Left renal pelvis (tissue), 4 donors: ENCODE data around the gene SCTR. TPM values are rescaled to one million over a fixed set of nuclear protein-coding genes. Genes with fewer than 3 reads are reported as not detected.
A peak's percentile ranks its signal among the peaks of the same experiment; 100 is the strongest.

Experiments used
- DNase-seq, 4 donors: peaks; one replicate each; pipeline ENCODE4 v3.0.0-alpha.2; 2013; ENCODE audit warnings: low read depth in 4 of 4, low spot score in 3 of 4
- polyA plus RNA-seq, 4 donors: library from polyadenylated mRNA; unstranded; fragments of 120-200 nt; gene quantifications; one replicate each; pipeline ENCODE4 v1.2.1, GENCODE V29; 2013; ENCODE audit not compliant: insufficient read length in 4 of 4

SCTR gene
- 10 to 100 TPM in 1 of 4 donors, 1 to 10 TPM in 2, under 1 TPM in 1; 0.37 to 17.6 (median 7.7) TPM for polyA plus RNA-seq

DNA sequence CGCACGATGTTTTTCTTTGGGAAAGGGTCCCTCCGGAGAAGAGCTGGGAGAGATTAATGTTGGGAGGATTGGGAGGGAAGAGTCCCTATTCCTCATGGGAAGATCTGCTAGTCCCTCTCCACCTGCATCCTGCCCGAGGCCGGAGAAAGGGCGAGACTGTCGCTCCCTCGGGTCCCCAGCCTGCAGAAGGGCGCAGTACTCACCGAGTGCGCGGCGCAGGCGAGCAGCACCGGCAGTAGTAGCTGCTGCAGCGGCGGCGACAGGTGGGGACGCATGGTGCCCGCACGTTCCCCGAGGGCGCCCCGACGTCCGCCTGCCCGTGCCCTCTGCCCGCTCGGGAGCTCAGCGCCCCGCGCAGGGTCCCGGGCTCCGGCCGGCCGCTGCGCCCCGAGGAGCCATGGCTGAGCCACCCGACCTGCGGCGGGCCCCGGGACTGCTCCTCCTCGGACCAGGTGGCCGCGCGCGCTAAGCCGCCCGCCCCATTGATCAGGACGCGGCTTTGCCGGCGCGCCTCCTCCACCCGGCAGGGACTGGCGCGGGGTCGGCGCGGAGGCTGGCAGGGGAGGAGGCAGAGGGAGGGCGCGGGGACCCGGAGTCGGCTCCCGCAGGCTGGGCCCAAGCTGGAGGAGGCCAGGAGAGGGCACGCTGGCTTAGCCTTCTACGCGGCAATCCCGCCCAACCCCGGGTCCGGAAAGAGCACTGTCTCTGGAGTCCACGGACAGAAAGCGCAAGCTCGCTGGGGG lies at the start of gene SCTR:
TSS of gene SCTR (minus strand) at position 532 of the 743 bp plus-strand sequence. CDS start at position 275, 257 bp downstream.
- DNase-seq = no peak

DNA sequence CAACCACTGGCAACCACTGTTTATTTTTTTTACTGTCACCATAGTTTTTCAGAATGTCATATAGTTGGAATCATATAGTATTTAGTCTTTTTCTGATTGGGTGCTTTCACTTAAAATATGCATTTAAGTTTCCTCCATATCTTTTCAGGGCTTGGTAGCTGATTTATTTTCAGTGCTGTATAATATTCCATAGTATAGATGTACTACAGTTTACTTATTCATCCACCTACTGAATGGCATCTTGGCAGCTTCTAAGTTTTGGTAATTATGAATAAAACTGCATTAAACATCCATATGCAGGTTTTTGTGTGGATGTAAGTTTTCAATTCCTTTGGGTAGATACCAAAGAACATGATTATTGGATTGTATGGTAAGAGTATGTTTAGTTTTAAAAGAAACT lies 43.0 kb upstream of the SCTR start:
- DNase-seq = no peak

DNA sequence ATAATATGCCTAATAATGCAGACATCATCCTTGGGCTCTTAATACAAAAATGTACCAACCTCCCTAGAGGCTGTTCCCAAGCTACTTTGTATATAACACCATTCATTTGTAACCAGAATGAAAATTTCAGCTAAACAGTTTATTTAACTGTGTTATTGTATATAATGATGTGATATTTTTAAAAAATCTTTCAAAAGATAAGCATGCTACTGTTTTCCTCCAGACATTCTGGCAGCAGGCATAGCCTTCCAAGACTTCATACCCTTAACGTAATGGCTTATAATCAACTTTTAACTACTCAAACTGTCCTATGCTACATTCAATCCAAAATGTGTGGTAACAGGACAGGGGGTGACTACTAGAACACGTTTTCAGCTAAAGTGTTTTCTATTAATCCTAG lies 41.2 kb upstream of the SCTR start:
- no peak for DNase-seq

DNA sequence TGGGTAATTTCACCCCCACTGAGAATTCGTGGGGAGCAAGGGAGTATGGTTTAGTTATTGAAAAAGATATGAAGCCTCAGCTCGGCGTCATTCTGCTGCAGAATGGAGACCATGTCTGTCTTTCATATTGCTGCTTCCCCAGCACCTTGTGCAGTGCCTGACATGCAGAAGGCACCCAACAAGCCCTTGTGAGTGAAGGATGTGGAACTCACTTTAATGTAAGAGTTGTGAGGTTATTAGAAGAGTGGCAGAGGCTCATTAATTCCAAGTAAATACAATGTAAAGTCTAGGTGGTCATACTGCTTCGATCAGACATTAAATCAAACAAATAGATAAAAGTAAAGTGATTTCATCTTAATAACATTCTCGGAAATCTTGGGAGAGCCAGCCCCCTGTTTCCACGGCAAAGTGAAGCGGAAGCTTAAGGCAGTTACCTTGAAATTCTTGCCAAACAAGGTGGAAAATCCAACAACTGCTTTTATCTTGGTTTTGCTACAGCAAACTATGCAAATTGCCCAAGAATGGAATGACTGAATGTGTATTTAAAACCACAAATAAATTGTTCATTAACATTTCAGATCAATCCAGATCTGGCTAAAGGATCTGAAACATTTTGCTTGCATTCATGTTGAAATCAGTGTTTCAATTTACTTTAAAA lies 29.5 kb upstream of the SCTR start:
- DNase-seq = no peak

DNA sequence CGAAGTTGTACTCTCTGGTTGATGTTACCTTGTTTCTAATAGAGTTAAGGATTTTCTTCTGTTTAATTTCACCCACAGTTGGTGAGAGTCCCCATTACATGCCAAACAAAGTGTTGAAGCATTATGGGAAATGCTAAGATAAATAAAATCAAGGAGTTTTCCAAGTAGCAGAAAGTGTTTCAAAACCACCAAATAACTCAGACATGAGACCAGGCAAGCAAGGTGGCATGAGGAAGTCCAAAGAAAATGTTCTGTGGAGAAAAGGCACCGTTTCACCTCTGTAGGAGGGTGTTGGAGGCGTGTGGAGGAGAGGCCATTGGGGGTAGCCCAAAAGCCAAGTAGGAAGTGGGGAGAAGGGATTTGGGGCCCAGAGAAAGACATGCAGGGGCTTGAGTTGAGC lies 28.6 kb upstream of the SCTR start:
- no peak for DNase-seq

DNA sequence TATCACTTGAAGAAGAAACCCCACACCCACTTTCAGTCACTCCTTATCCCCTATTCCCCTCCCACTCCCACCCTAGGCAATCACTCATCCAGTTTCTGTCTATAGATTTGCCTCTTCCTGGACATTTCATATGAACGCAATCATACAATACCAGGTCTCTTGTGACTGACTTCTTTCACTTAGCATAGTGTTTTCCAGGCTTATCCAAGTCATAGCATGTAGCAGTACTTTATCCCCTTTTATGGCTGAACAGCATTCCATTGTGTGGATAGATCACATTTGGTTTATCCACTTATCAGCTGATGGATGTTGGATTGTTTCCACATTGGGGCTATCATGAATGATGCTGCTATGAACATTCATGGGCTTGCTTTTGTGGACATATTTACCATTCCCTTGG lies 26.6 kb upstream of the SCTR start:
- DNase-seq = no peak

DNA sequence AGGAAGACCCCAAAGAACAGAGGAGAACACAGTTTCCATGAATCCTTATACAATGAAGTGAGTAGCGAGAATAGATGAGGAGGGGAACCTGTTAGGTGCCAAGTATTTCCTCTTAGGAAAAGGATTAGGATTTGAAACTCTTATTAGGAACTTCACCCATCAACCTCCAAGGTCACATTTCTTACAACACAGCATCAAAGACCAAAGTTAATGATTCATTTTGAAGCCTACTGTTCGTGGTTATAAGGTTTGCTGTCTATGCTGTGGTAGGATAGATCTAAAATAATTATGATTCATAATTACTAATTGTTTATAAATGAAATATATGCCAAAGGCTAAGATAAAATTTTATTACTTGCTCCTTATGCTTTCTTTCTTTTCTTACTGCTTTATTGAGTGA lies 26.1 kb upstream of the SCTR start:
- DNase-seq = no peak

DNA sequence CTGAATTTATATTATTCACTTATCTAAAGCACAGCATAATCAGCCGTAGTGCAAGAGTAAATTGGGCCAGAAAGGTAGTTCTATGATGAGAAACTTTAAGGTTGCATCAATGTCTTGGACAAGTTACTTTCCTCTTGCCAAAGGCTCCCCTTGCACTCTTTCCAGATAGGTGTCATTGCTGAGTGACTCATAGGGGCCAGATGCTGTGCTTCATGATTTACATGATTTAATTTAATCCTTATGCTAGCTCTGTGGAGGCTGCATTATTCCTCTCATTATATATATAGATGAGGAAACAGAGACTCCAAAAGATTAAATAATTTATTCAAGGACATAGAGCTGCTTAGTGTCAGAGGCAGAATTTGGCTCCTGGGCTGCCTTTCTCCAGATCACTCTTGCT lies 25.0 kb upstream of the SCTR start:
- DNase-seq = no peak

DNA sequence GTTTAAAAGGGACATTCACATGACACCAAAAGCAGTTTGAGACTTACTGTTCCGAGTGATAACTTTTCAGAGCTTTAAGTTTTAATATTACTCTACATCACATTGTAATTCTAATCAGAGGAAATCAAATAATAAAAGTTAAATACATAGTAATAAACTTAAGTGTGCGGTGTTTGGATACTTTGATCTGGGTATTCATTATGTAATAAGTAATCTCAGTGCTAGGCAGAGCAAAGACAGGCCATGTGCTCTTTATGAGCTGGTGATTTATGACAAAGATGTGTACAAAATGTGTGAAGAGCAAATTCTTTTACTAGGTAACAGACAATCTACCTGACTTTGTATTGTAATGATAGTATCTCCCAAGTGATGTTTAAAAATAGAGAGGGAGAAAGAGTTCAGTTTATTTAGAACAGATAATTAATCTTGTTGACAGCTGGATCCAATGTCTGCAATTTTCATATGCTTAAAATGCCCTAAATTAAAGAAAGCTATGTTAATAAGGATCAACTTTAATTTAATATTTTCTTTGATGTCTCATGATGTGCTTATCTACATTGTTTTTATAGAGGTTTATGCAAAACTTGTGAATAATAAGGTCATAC lies 24.3 kb upstream of the SCTR start:
- DNase-seq = no peak

DNA sequence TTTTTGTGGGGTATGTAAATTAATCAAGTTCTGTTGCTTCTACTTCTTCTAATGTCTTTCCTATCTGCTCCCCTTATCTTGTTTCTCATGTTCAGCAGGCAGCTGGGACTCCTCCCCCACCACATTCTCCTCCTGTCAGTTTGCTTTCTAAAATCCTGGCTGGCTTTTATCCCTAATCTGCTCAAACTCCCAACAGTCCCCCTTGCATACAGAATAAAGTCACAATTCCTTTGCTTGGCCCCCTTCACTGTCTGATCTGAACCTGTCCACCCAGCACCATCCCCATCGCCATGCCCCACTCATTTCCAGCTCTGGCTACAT lies 22.1 kb upstream of the SCTR start:
- no peak for DNase-seq

DNA sequence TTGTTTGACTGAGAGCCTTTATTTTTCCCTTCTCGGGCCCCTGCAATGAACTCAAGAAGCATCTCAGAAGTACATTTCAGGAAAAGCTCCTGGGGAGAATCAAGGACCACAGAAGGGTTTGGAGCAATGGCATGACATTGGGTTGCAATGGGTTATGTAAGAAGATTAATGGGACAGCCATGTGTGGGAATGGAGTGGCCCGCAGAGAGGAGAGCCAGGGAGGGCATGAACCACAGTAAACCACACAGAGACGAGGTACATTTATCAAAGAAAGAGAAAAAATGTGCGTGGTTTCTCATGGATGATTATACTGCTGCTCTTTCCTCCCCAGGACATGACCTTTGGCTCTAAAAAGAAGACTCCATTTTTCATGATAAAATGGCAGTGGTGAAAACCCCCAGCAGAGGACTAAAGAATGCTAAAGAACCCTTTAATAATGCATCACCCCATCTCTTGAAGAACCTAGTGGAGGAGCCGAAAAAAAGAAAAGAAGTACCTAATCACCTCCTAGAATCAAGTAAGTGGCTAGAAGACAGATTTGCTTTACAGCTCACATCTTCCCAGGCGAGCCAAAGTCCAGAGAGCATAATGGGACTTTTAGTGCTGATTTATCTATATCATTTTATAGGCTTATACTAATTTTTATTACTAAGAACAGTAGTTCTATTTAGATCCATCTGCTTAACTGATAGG lies 21.6 kb upstream of the SCTR start:
- DNase-seq = no peak

DNA sequence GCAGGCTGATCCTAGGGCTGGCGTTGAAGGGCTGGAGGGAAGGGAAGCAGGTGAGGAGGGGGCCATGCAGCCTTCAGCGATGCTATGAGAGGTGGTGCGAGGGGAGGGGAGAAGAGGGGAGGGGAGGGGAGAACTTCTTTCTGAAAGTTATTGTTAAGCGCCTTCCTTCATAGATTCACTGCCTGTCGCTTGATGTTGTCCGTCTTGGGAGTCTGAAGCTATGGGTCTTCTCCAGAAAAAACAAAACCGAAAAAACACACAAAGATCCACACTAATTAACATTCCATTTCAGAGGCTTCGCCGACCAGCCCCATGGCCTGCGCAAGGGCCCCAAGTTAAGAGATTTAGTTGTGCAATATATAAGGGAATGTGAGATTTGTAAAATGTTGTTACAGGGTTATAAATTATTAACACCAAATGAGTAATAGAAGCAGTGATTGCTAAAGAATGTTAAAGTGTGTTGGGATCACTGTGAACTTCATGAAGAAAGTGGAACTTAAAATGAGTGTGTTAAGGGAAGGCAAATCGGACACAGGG lies 20.7 kb upstream of the SCTR start:
- no peak for DNase-seq

DNA sequence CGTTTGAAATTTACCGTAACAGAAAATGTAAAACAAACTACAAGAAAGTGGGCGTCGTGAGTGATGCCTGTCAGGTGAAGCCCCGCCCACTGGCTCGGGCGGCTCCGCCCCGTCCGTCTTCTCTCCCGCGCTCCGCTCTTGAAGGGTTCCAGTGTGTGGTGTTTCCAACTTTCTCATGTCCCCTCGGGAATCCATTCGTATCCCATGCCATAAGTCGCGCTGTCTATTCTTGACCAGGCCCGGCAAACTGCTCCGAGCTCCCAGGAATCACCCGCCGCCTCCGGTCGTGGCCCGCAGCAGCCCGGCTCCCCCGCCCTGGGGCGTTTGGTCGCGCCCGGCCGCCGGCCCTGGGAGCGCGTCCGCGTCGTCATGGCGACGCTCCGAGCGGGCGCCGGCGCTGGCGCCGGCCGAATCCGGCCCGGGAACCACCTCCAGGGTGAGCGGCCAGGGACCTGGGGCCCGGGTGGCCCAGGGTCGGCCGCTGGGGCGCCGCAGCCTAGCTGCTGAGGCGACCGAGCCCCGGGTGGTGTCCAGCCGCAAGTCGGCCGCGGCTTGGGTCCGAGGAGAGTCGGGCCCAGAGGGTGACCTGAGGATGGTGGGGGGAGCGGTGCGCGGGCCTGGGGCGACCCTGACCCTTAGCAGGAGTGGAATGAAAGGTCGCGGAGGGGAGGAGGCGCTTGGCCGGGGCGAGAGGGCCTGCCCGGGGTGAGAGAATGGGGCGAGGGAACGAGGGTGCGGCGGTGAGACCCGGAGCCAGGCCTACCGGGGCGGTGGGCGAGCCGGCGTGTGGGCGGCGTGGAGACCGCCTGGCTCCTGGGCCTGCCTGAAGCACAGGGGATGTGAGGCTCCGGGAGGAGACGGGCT lies 20.0 kb upstream of the SCTR start, which contains the start of gene CFAP221:
TSS of gene CFAP221 (plus strand) at position 375 of the 864 bp plus-strand sequence. CDS start 1,683 bp downstream, outside the sequence.
- DNase-seq = peak; percentile 59 to 72 (median 68)

DNA sequence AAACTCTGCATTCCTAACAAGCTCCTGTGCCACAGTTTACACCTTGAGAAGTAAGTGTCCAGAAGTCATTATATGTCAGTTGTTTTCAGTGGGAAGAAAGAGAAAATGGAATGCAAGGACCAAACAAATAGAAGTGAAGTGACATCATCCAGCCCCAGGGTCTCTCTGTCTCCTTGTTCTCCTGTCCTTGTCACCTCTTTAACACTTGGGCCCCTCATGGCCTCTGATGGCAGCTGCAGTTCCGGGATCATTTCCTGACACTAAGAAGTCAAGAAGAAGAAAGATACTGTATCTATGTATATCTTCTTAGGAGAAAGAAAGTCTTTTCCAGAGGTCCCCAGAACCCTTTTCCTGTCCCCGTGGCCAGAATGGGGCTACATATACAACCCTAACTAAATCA lies 17.2 kb upstream of the SCTR start:
- DNase-seq = no peak

DNA sequence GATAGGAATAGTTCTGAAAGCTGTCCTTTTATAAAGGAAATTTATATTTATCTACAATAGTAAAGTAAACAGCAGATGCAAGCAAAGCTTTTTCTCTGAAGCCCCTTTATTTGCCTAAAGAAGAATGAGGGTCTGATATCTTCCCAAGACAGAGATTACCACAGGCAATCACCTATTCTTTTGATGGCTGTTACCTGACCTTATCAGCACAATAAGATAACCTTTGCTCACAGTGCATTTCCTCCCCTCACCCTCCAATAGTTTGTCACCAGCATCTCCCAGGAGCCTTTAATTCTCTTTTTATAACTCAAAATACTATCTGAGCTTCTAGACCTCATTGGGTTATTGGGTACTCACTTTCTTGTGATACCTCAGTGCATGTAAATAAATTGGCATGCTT lies 13.5 kb upstream of the SCTR start:
- DNase-seq = no peak

DNA sequence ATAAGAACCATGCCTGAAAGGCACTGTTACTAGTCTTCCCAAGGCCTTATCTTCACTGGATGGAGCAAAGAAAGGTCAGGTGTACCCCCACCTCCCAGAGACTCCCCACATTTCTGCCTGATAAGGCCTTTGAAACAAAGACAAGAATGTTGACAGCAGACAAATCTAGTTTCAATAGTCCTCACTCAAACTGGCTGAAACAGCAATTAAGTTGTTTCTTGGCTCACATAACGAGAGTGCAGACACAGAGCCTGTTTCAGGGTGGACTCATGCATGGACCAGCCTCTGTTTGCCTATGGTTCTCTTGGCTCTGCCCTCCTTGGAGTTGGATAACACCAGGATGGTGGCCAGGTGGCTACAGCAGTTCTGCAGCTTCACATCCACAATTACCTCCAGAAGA lies 12.4 kb upstream of the SCTR start:
- DNase-seq = no peak

DNA sequence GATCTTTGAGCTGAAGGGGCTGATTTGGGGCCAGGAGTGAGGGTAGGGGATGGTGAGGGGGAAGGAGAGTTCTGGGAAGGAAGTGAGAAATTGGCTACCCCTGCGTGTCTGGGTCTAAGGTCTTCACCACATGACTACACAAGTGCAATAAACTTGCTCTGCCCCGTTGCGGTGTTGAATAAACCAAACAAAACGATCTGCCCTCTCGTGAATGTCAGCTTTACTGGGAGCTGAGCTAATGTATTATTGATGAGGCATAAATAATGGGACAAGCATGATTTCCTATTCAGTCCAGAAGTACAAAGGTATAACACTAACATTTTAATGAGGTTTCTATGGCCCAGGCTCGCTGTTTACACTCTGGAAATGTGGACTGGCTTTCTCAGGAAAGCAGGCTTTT lies 11.9 kb upstream of the SCTR start:
- DNase-seq = no peak

DNA sequence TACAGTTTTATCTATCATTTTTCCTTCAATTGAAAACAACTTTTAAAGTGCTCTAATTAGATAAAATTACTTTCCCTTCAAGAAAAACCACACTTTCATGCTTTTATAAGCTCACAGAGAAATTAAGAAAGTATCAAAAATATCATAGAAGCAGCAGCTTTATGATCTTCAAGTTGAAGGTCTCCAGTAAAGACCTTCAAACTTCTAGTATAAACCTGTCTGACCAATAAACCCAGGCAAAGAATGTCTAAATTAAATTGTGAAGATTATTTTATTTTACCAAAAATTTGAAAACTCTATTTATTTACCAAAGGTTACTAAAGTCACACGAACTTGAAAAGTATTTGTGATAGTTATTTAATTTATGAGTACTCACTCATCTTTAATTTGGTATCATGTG lies 9.3 kb upstream of the SCTR start:
- DNase-seq = no peak

DNA sequence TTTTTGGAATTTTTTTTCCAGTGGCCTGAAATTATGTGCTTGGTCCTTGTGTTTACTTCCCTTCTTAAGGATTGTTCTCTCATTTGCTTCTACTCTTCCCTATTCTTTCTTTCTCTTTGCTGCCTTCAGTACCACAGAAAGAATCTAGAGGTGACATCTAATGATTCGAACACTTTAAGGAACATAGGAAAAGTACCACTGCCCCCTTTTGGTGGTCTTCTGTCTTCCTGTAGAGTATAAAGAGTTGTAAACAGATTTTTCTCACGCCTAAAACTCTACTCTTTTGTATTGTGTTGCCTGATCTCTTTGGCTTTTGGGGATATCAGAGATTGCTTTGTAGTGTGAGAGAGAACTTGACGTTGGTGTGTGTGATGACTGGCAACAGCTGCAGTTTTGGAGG lies 7.0 kb upstream of the SCTR start:
- DNase-seq = no peak

DNA sequence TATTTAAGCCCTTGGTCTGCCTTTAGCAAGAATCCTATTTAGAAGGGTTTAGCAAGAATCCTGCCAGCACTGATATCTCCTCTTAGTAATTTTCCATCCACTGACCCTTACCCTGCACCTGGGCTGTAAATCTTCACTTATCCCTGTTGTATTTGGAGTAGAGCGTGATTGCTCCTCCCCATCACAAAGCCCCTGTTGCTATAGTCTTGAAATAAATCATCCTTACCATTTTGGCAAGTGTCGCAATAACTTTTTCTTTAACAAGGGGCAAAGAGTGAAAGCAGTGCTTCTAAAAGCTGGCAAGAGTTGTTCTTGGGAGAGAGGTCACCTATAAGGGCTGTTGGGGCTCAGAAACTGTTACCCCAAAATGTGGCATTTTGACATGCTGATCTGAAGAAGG lies 3.7 kb upstream of the SCTR start:
- no peak for DNase-seq
